Measurements from ENCODE around the gene CT47B1.
"Not testable (repeated sequence)": the region's sequence is repeated elsewhere in the genome, so short reads cannot be mapped to it uniquely, and the experiment has no call there.

Gene CT47B1

GRCh38 chrX:120875766-120876165, at the start of gene CT47B1:
Gene CT47B1 (minus strand): TSS chrX:120875866. CDS start chrX:120875670, 196 bp downstream.
- not testable (repeated sequence) for DNase-seq (ENCODE audit: insufficient read length, low spot score); FAIRE-seq

- no peak for TF ChIP-seq CTCF (IDR thresholded peaks at IDR 0.05; ENCODE audit: insufficient read depth, missing control alignments)
- DNase-seq (ENCODE audit: insufficient read length, low spot score) (no peak), FAIRE-seq (no peak)
These were observed 748 bp downstream of the CT47B1 start for GRCh38 chrX:120874678-120875557.

GRCh38 chrX:120857240-120857639, 18.4 kb downstream of the CT47B1 start:
- DNase-seq (ENCODE audit: insufficient read length, low spot score) (no peak), FAIRE-seq (no peak)
- no peak for TF ChIP-seq CTCF (IDR thresholded peaks at IDR 0.05; ENCODE audit: insufficient read depth, missing control alignments)

- DNase-seq (ENCODE audit: insufficient read length, low spot score) (no peak), FAIRE-seq (no peak)
- no peak for TF ChIP-seq CTCF (IDR thresholded peaks at IDR 0.05; ENCODE audit: insufficient read depth, missing control alignments)
These were observed 34.8 kb downstream of the CT47B1 start for GRCh38 chrX:120840827-120841226.

- DNase-seq (ENCODE audit: insufficient read length, low spot score) (no peak), FAIRE-seq (no peak)
- TF ChIP-seq CTCF (IDR thresholded peaks at IDR 0.05; ENCODE audit: insufficient read depth, missing control alignments), result no peak
These were observed 36.2 kb downstream of the CT47B1 start for GRCh38 chrX:120839491-120839890.

GRCh38 chrX:120827213-120827612, 48.5 kb downstream of the CT47B1 start:
- not testable (repeated sequence) for DNase-seq (ENCODE audit: insufficient read length, low spot score); FAIRE-seq

- DNase-seq (ENCODE audit: insufficient read length, low spot score) (no peak), FAIRE-seq (no peak)
- TF ChIP-seq CTCF (IDR thresholded peaks at IDR 0.05; ENCODE audit: insufficient read depth, missing control alignments), result no peak
These were observed 50.5 kb downstream of the CT47B1 start for GRCh38 chrX:120825146-120825545.

GRCh38 chrX:120824021-120824420, 51.6 kb downstream of the CT47B1 start:
- FAIRE-seq (no peak), DNase-seq (ENCODE audit: insufficient read length, low spot score) (no peak)
- TF ChIP-seq CTCF (IDR thresholded peaks at IDR 0.05; ENCODE audit: insufficient read depth, missing control alignments), result no peak
